ENCODE data around the gene TOM1. TPM values are rescaled to one million over a fixed set of nuclear protein-coding genes. Genes with fewer than 3 reads are reported as not detected.

Gene TOM1
- total and polyA plus RNA-seq, 2 of the 13 experiments (the other 11 are each of a cell fraction or from before 2014, with no cell fraction given), result 30.8 to 87.3 TPM

DNA sequence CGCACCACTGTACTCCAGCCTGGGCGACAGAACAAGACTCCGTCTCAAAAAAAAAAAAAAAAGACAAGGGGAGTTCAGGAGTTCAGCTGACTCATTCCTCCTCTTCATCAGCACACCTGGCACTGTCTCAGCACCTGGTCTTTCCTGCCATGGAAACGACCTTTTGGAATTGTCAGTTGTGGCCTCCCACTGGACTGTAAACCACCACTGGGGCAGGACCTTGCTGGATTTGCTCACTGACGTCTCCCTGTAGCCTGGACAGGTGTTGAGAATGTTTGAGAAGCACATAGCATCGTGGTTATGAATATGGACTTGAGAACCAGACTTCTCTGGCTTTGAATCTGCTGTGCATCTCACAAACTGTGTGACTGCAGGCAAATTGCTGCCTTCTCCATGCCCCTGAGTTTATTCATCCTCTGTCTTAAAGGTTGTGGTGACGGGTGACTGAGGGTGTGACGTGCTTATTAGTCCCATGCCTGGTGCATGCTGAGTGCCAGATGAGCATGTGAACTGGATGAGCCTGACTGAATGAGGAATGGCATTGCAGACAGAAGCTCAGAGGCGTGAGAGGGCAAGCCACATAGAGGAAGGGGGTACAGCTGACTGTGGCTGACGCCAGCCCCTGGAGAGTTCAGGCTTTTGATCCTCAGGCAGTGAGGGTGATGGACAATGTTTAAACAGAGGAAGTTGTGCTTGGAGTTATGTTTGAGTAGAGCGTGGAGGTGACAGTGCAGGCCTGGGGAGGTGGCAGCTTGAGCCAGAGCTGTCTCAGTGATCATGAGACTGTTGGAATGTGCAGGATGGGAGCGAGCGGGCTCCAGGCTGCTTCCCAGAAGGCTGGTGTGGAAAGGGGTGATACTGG is 12.7 kb downstream of the TOM1 start:
- 8% methylated on average over 9 of the region's 13 CpGs for WGBS (ENCODE audit: low lambda C conversion rate)
- in situ Hi-C loops (cut with HindIII; ENCODE audit: extremely low pct_ligation_motif_present, low pct_unique_long_range_greater_than_20kb), result no loop called here
- peak; percentile 92 for FAIRE-seq
- ChIA-PET CTCF (ENCODE audit: low intra/inter-chr PET ratio, low total read pairs) (no interaction called here), POLR2A (interaction anchor here (0.7 to 5.5 kb wide), 3 partner anchors 11 to 86 kb away, joined by 3 to 126 read pairs (median 11); partner anchors contain the start of gene TOM1)
- BruUV-seq (replicated peaks), result no TSS peak
- Histone ChIP-seq H3K4me3 (replicated peaks in 1 of 3; ENCODE audit: insufficient read depth in 1 of 3, low read depth in 2 of 3, low read length in 3 of 3) (peak overlapping the region in 1 of 3 experiments; percentile 41; a peak in 3 of 6 replicates), H3K4me2 (ENCODE audit: low read depth, low read length) (peak overlapping the region; percentile 71), H3K79me2 (ENCODE audit: insufficient read depth, low read length) (peaks cover 42% of the 10 kb centered on the region), H3K9ac (ENCODE audit: insufficient read depth, low read depth, low read length) (peak overlapping the region; percentile 50), H3K36me3 (replicated peaks in 1 of 2; ENCODE audit: control insufficient read depth in 1 of 2, insufficient read depth in 2 of 2, low read length in 2 of 2) (peaks cover 7 to 9% of the 10 kb centered on the region in 2 experiments; a peak in 4 of 5 replicates), H4K20me1 (ENCODE audit: insufficient read depth, low read length) (no peaks in the 10 kb centered on the region), H3K27me3 (ENCODE audit: control insufficient read depth in 1 of 2, insufficient read depth in 2 of 2, low read length in 2 of 2) (no peaks in the 10 kb centered on the region), H2AFZ (ENCODE audit: low read length) (no peak overlapping the region), H3K4me1 (ENCODE audit: insufficient read depth, low read length) (peaks cover 52% of the 10 kb centered on the region), H3K27ac (ENCODE audit: extremely low read length, insufficient read depth, low read length) (peak overlapping the region; percentile 82), H3K9me3 (ENCODE audit: low read length) (no peaks in the 10 kb centered on the region)
- intact Hi-C loops (cut with micrococcal nuclease; ENCODE audit: unreplicated experiment), result loop anchor here (1.0 kb wide), 2 partner anchors 11 to 16 kb away; no protein-coding TSS in a partner anchor
- ATAC-seq, result peak; percentile 87
- DNase-seq (ENCODE audit: low spot score), result peak; percentile 90
- TF ChIP-seq CBX5 (CRISPR knock-in tag; IDR thresholded peaks at IDR 0.05; ENCODE audit: borderline replicate concordance), result peak; percentile 37; the same call in 1 of the 2 replicates
- TF ChIP-seq, protein P1, sequence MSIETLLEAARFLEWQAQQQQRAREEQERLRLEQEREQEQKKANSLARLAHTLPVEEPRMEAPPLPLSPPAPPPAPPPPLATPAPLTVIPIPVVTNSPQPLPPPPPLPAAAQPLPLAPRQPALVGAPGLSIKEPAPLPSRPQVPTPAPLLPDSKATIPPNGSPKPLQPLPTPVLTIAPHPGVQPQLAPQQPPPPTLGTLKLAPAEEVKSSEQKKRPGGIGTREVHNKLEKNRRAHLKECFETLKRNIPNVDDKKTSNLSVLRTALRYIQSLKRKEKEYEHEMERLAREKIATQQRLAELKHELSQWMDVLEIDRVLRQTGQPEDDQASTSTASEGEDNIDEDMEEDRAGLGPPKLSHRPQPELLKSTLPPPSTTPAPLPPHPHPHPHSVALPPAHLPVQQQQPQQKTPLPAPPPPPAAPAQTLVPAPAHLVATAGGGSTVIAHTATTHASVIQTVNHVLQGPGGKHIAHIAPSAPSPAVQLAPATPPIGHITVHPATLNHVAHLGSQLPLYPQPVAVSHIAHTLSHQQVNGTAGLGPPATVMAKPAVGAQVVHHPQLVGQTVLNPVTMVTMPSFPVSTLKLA (IDR thresholded peaks at IDR 0.05), result peak; percentile 36; the same call in 1 of the 2 replicates
- peak; percentile 74 for TF ChIP-seq CREB1 (IDR thresholded peaks at IDR 0.05)
- TF ChIP-seq CREB1 (CRISPR knock-in tag; IDR thresholded peaks at IDR 0.05), result no peak
- peak; percentile 52; the same call in 1 of the 2 replicates for TF ChIP-seq MXD4 (CRISPR knock-in tag; IDR thresholded peaks at IDR 0.05)
- peak; percentile 65; the same call in 1 of the 2 replicates for TF ChIP-seq PITX1 (CRISPR knock-in tag; IDR thresholded peaks at IDR 0.05)
- TF ChIP-seq TOE1 (CRISPR knock-in tag; IDR thresholded peaks at IDR 0.05), result no peak
- TF ChIP-seq EHMT2 (IDR thresholded peaks at IDR 0.05; ENCODE audit: borderline replicate concordance, low read depth, low read length), result no peak
- no peak; the same call in 1 of the 2 replicates for TF ChIP-seq MYNN (CRISPR knock-in tag; IDR thresholded peaks at IDR 0.05; ENCODE audit: low read depth)
- peak; percentile 50; the same call in 1 of the 2 replicates for TF ChIP-seq ZNF678 (CRISPR knock-in tag; IDR thresholded peaks at IDR 0.05)
- peak; percentile 80; the same call in 1 of the 2 replicates for TF ChIP-seq ZNF362 (CRISPR knock-in tag; IDR thresholded peaks at IDR 0.05; ENCODE audit: borderline replicate concordance)
- 0 out of 2 replicates have a peak, but pooled peaks have one; percentile 34 for TF ChIP-seq KMT2A (CRISPR knock-in tag; IDR thresholded peaks at IDR 0.05)
- 0 out of 2 replicates have a peak, but pooled peaks have one; percentile 12 for TF ChIP-seq ZNF788 (CRISPR knock-in tag; IDR thresholded peaks at IDR 0.05; ENCODE audit: borderline replicate concordance)
- TF ChIP-seq ZNF746 (CRISPR knock-in tag; IDR thresholded peaks at IDR 0.05), result no peak
- no peak for TF ChIP-seq ZNF44 (CRISPR knock-in tag; IDR thresholded peaks at IDR 0.05)
- peak; percentile 64; the same call in 1 of the 2 replicates for TF ChIP-seq ZNF598 (CRISPR knock-in tag; IDR thresholded peaks at IDR 0.05; ENCODE audit: borderline replicate concordance)
- TF ChIP-seq ZBTB7B (CRISPR knock-in tag; IDR thresholded peaks at IDR 0.05), result peak; percentile 84
- TF ChIP-seq HNF4G (IDR thresholded peaks at IDR 0.05; ENCODE audit: borderline replicate concordance, low read depth, low read length), result 0 out of 2 replicates have a peak, but pooled peaks have one; percentile 9
- TF ChIP-seq HNF4G (CRISPR knock-in tag; IDR thresholded peaks at IDR 0.05; ENCODE audit: borderline replicate concordance, low read depth), result peak; percentile 36; the same call in 1 of the 2 replicates
- TF ChIP-seq ZNF510 (CRISPR knock-in tag; IDR thresholded peaks at IDR 0.05; ENCODE audit: low read depth), result 0 out of 2 replicates have a peak, but pooled peaks have one; percentile 47
- peak; percentile 78; the same call in 1 of the 2 replicates for TF ChIP-seq ZNF670 (CRISPR knock-in tag; IDR thresholded peaks at IDR 0.05; ENCODE audit: borderline replicate concordance)
- no peak for TF ChIP-seq SOX6 (IDR thresholded peaks at IDR 0.05)
- TF ChIP-seq SOX6 (CRISPR knock-in tag; IDR thresholded peaks at IDR 0.05), result peak; percentile 59; the same call in 1 of the 2 replicates
